Liver (tissue), 9 donors: ENCODE measurements around the gene ZFP69B. TPM values are rescaled to one million over a fixed set of nuclear protein-coding genes. Genes with fewer than 3 reads are reported as not detected.

Source experiments
- DNase-seq: peaks from one replicate; pipeline ENCODE4 v3.0.0-alpha.2; 2017; ENCODE audit warnings: low spot score
- H3K27ac ChIP-seq, 2 donors: one replicate each; pipeline ENCODE4 v1.7.0; 2013; ENCODE audit warnings: inconsistent platforms in 2 of 2, low read length in 2 of 2, control low read depth in 1 of 2, low read depth in 1 of 2, mild to moderate bottlenecking in 1 of 2
- H3K27me3 ChIP-seq, 4 donors: one replicate each; pipeline versions ENCODE4 v1.6.1 to v1.7.0; 2013; ENCODE audit warnings: low read length in 3 of 4, inconsistent platforms in 1 of 4, mild to moderate bottlenecking in 1 of 4, moderate library complexity in 1 of 4; ENCODE audit not compliant: control insufficient read depth in 4 of 4, insufficient read depth in 4 of 4
- H3K36me3 ChIP-seq, 4 donors: one replicate each; pipeline versions ENCODE4 v1.6.1 to v1.7.0; 2013; ENCODE audit warnings: low read length in 3 of 4, mild to moderate bottlenecking in 3 of 4, low read depth in 1 of 4, moderate library complexity in 1 of 4; ENCODE audit not compliant: control insufficient read depth in 4 of 4, insufficient read depth in 3 of 4
- H3K4me1 ChIP-seq, 4 donors: one replicate each; pipeline versions ENCODE4 v1.6.1 to v1.7.0; 2013; ENCODE audit warnings: low read length in 3 of 4, mild to moderate bottlenecking in 3 of 4, moderate library complexity in 1 of 4; ENCODE audit not compliant: control insufficient read depth in 4 of 4, insufficient read depth in 4 of 4
- H3K4me3 ChIP-seq, 3 donors: one replicate each; pipeline versions ENCODE4 v1.6.1 to v1.7.0; 2013; ENCODE audit warnings: low read length in 3 of 3, control low read depth in 1 of 3, low read depth in 1 of 3, mild to moderate bottlenecking in 1 of 3
- H3K9ac ChIP-seq, 2 donors: one replicate each; pipeline ENCODE4 v1.7.0; 2013; ENCODE audit warnings: low read length in 2 of 2, mild to moderate bottlenecking in 2 of 2, moderate library complexity in 2 of 2, control low read depth in 1 of 2, low read depth in 1 of 2
- H3K9me3 ChIP-seq, 4 donors: one replicate each; pipeline versions ENCODE4 v1.6.1 to v1.7.0; 2013; ENCODE audit warnings: low read length in 3 of 4; ENCODE audit not compliant: control insufficient read depth in 4 of 4
- CTCF ChIP-seq: fragments of 150-350 bp; IDR thresholded peaks from 2 replicates; pipeline ENCODE4 v1.5.1; 2017; ENCODE audit warnings: improper control_type of control experiment, low read depth, low read length; ENCODE audit not compliant: missing input control
- FOXA1 ChIP-seq: IDR thresholded peaks from 2 replicates; pipeline ENCODE4 v1.6.1; 2016; ENCODE audit warnings: antibody characterized with exemption
- FOXA2 ChIP-seq: IDR thresholded peaks from 2 replicates; pipeline ENCODE4 v1.6.1; 2016; ENCODE audit warnings: antibody characterized with exemption
- GABPA ChIP-seq, 2 donors: IDR thresholded peaks in 1 of 2; conservative IDR thresholded peaks in 1 of 2; 2 replicates each; pipeline ENCODE4 v1.6.1; 2016; ENCODE audit warnings: antibody characterized with exemption in 2 of 2, mild to moderate bottlenecking in 1 of 2, moderate library complexity in 1 of 2
- HNF4A ChIP-seq, 2 donors: conservative IDR thresholded peaks; 2 replicates each; pipeline ENCODE4 v1.6.1; 2016; ENCODE audit warnings: antibody characterized with exemption in 2 of 2, mild to moderate bottlenecking in 2 of 2
- HNF4G ChIP-seq: IDR thresholded peaks from 2 replicates; pipeline ENCODE4 v1.6.1; 2016; ENCODE audit warnings: antibody characterized with exemption
- RAD21 ChIP-seq, 2 donors: IDR thresholded peaks; 2 replicates each; pipeline ENCODE4 v1.6.1; 2016; ENCODE audit warnings: antibody characterized with exemption in 2 of 2, mild to moderate bottlenecking in 2 of 2
- RXRA ChIP-seq, 2 donors: IDR thresholded peaks; 2 replicates each; pipeline ENCODE4 v1.6.1; 2017 to 2018; ENCODE audit warnings: antibody characterized with exemption in 2 of 2, mild to moderate bottlenecking in 1 of 2
- SP1 ChIP-seq: IDR thresholded peaks from 2 replicates; pipeline ENCODE4 v1.6.1; 2018; ENCODE audit warnings: antibody characterized with exemption, mild to moderate bottlenecking
- TAF1 ChIP-seq: conservative IDR thresholded peaks from 2 replicates; pipeline ENCODE4 v1.6.1; 2016; ENCODE audit warnings: antibody characterized with exemption, mild to moderate bottlenecking
- YY1 ChIP-seq: IDR thresholded peaks from 2 replicates; pipeline ENCODE4 v1.6.1; 2016; ENCODE audit warnings: antibody characterized with exemption, mild to moderate bottlenecking
- WGBS: extraction: QIAGEN DNeasy Blood & Tissue Kit; methylation state at CpG from one replicate; pipeline ENCODE4 v1.1.7; 2013; 5-methylcytosine and 5-hydroxymethylcytosine counted together
- polyA plus RNA-seq, 2 donors: library from polyadenylated mRNA; stranded (reverse) in 1 of 2; unstranded in 1 of 2; fragments of 200-250 nt in 1 of 2; fragments of >200 nt in 1 of 2; fragmentation: Nextera tagmentation in 1 of 2; extraction: Ambion mirVana in 1 of 2; gene quantifications; one replicate each; pipeline versions ENCODE4 v1.2.1 to v1.2.3, GENCODE V29; 2013 to 2015
- total RNA-seq, 2 donors: library from RNA; depleted of rRNA; stranded (reverse); fragments of >200 nt; gene quantifications; one replicate each; pipeline ENCODE4 v1.2.3, GENCODE V29; 2014
- donor health status: healthy.
- donor health status: healthy.
- donor health status: healthy.
- donor health status: healthy.
- donor health status: healthy.

Gene ZFP69B
- total and polyA plus RNA-seq, 4 donors: 0.19 to 0.92 (median 0.62) TPM

GRCh38 chr1:40438391-40439015 is 11.8 kb upstream of the ZFP69B start:
- no peak for DNase-seq
- Histone ChIP-seq H3K9me3 (no peaks in the 10 kb centered on the region), H3K27ac (no peak overlapping the region), H3K4me3 (no peak overlapping the region), H3K4me1 (peaks cover 0 to 3% (median 0%) of the 10 kb centered on the region in 4 donors), H3K9ac (no peak overlapping the region), H3K36me3 (no peaks in the 10 kb centered on the region), H3K27me3 (no peaks in the 10 kb centered on the region)
- WGBS: 58% methylated on average over 3 of the region's 3 CpGs
- peak; percentile 75 for TF ChIP-seq CTCF
- no peak for TF ChIP-seq YY1
- peak; percentile 76 to 85 for TF ChIP-seq RAD21 (IDR thresholded peaks at IDR 0.05)

GRCh38 chr1:40439247-40439646 is 11.0 kb upstream of the ZFP69B start:
- H3K9ac ChIP-seq: no peak overlapping the region
- H3K36me3 ChIP-seq: no peaks in the 10 kb centered on the region
- no peak overlapping the region for H3K27ac ChIP-seq
- H3K9me3 ChIP-seq: no peaks in the 10 kb centered on the region
- no peak overlapping the region for H3K4me3 ChIP-seq
- no peak for DNase-seq
- H3K4me1 ChIP-seq: peaks cover 0 to 3% (median 0%) of the 10 kb centered on the region in 4 donors
- WGBS: 87% methylated on average over 5 of the region's 5 CpGs
- TF ChIP-seq YY1 (no peak), GABPA (IDR thresholded peaks at IDR 0.05 in 1 of 2, conservative IDR thresholded peaks at IDR 0.05 in 1 of 2) (no peak), CTCF (no peak), FOXA1 (no peak)
- no peaks in the 10 kb centered on the region for H3K27me3 ChIP-seq

GRCh38 chr1:40450495-40451237 is 390 bp downstream of the ZFP69B start:
- Histone ChIP-seq H3K9ac (peak overlapping the region; percentile 8 to 60), H3K36me3 (no peaks in the 10 kb centered on the region), H3K4me1 (peaks cover 0 to 15% (median 7%) of the 10 kb centered on the region in 4 donors), H3K27ac (peak overlapping the region; percentile 40 to 75), H3K27me3 (no peaks in the 10 kb centered on the region), H3K9me3 (peaks cover 6 to 14% (median 8%) of the 10 kb centered on the region in 4 donors), H3K4me3 (peak overlapping the region; percentile 50 to 78 (median 73))
- DNase-seq: peak; percentile 33
- no peak for TF ChIP-seq CTCF
- TF ChIP-seq FOXA2: no peak
- no peak for TF ChIP-seq RXRA (IDR thresholded peaks at IDR 0.05)
- TF ChIP-seq HNF4A (conservative IDR thresholded peaks at IDR 0.05): no peak
- no peak for TF ChIP-seq SP1
- no peak for TF ChIP-seq TAF1
- no peak for TF ChIP-seq HNF4G
- 28% methylated on average over 22 of the region's 22 CpGs for WGBS
